A549 (cell line): Measurements from ENCODE around the gene RAPSN. TPM values are rescaled to one million over a fixed set of nuclear protein-coding genes. Genes with fewer than 3 reads are reported as not detected.
A peak's percentile ranks its signal among the peaks of the same experiment; 100 is the strongest.

ENCODE experiments used
- ATAC-seq, 2 experiments: fragments of 200-7000 bp in 1 of 2; fragments of >200 bp in 1 of 2; cut with Nextera tagmentation in 1 of 2; cut with Tn5 transposase in 1 of 2; 3 replicates each; pipeline versions ENCODE4 v1.8.0 to v1.9.1; 2018 to 2020; ENCODE audit warnings: mild to moderate bottlenecking in 1 of 2, moderate library complexity in 1 of 2
- CTCF ChIA-PET: fragments of 300-600 bp; sonication (Branson Sonifier 250); formaldehyde crosslinking; extraction: SDS; loops from one replicate; lab custom pipeline; 2021; ENCODE audit warnings: antibody characterized with exemption, inconsistent platforms; lab: Yijun Ruan, JAX
- POLR2A ChIA-PET: fragments of 350-600 bp; formaldehyde crosslinking; extraction: SDS; loops from one replicate; lab custom pipeline; 2021; ENCODE audit warnings: antibody characterized with exemption, inconsistent platforms; lab: Yijun Ruan, JAX
- DNase-seq, 2 experiments: peaks; one replicate each; pipeline versions ENCODE4 v3.0.0 to v3.0.0-alpha.2; 2011 to 2016; ENCODE audit warnings: low read depth in 1 of 2, low spot score in 1 of 2
- FAIRE-seq: peaks from 2 replicates; lab custom pipeline; 2011; peaks lifted over from hg19 to GRCh38; lab: Jason Lieb, UNC
- H3K27ac ChIP-seq, 2 experiments: fragments of >200 bp; sonication (Bioruptor Twin); formaldehyde crosslinking; 3 replicates each; pipeline ENCODE4 v1.5.1; 2016 to 2017
- H3K4me1 ChIP-seq: fragments of >200 bp; sonication (Bioruptor Twin); formaldehyde crosslinking; 3 replicates; pipeline ENCODE4 v1.6.1; 2016
- H3K4me2 ChIP-seq: fragments of >200 bp; sonication (Bioruptor Twin); formaldehyde crosslinking; 3 replicates; pipeline ENCODE4 v1.6.1; 2016
- H3K4me3 ChIP-seq: fragments of >200 bp; sonication (Bioruptor Twin); formaldehyde crosslinking; 3 replicates; pipeline ENCODE4 v1.5.1; 2016
- H3K9me3 ChIP-seq: fragments of >200 bp; sonication (Bioruptor Twin); formaldehyde crosslinking; 3 replicates; pipeline ENCODE4 v1.6.1; 2016
- ATOH8 ChIP-seq: fragments of 250-450 bp; sonication (Bioruptor Pico); IDR thresholded peaks from 2 replicates; pipeline ENCODE4 v1.5.0; 2020; ENCODE audit warnings: low read depth, mild to moderate bottlenecking, moderate library complexity
- BCL3 ChIP-seq: fragments of >200 bp; sonication (Bioruptor Twin); formaldehyde crosslinking; IDR thresholded peaks from 3 replicates; pipeline ENCODE4 v1.6.1; 2016
- BHLHE40 ChIP-seq: IDR thresholded peaks from 2 replicates; pipeline ENCODE4 v1.6.1; 2012; ENCODE audit warnings: low read depth, low read length, inconsistent platforms
- CBX2 ChIP-seq: fragments of 200-600 bp; sonication (generic); IDR thresholded peaks from 2 replicates; pipeline ENCODE4 v1.6.1; 2016; ENCODE audit warnings: low read depth, mild to moderate bottlenecking, borderline replicate concordance
- CBX8 ChIP-seq: fragments of 200-600 bp; sonication (generic); IDR thresholded peaks from 2 replicates; pipeline ENCODE4 v1.6.1; 2016
- CHD2 ChIP-seq: fragments of 150-350 bp; IDR thresholded peaks from 2 replicates; pipeline ENCODE4 v1.6.1; 2014; ENCODE audit warnings: low read length; ENCODE audit not compliant: partially characterized antibody
- CTCF ChIP-seq: fragments of >200 bp; sonication (Bioruptor Twin); formaldehyde crosslinking; IDR thresholded peaks from 3 replicates; pipeline ENCODE4 v1.5.1; 2016
- EHF ChIP-seq: fragments of 250-450 bp; sonication (Bioruptor Pico); IDR thresholded peaks from 2 replicates; pipeline ENCODE4 v1.5.0; 2020; ENCODE audit warnings: mild to moderate bottlenecking
- EP300 ChIP-seq, 2 experiments: fragments of >200 bp; sonication (Bioruptor Twin); formaldehyde crosslinking; IDR thresholded peaks; 2 replicates in 1 of 2; 3 replicates in 1 of 2; pipeline ENCODE4 v1.6.1; 2016 to 2017
- FOSB ChIP-seq: fragments of 250-450 bp; sonication (Bioruptor Pico); IDR thresholded peaks from 2 replicates; pipeline ENCODE4 v1.5.0; 2020; ENCODE audit warnings: mild to moderate bottlenecking, moderate library complexity
- GATA3 ChIP-seq: IDR thresholded peaks from 2 replicates; pipeline ENCODE4 v1.6.1; 2012; ENCODE audit warnings: borderline replicate concordance
- HDAC2 ChIP-seq: fragments of 200-600 bp; sonication (generic); IDR thresholded peaks from 2 replicates; pipeline ENCODE4 v1.6.1; 2016
- HEYL ChIP-seq: fragments of 250-450 bp; sonication (Bioruptor Pico); IDR thresholded peaks from 2 replicates; pipeline ENCODE4 v1.8.0; 2021; ENCODE audit warnings: mild to moderate bottlenecking, moderate library complexity
- HOXB5 ChIP-seq: fragments of 250-450 bp; sonication (Bioruptor Pico); IDR thresholded peaks from 2 replicates; pipeline ENCODE4 v1.5.0; 2020; ENCODE audit warnings: mild to moderate bottlenecking, moderate library complexity
- JUNB ChIP-seq: fragments of >200 bp; sonication (Bioruptor Twin); formaldehyde crosslinking; IDR thresholded peaks from 2 replicates; pipeline ENCODE4 v1.6.1; 2016
- KDM5A ChIP-seq: fragments of 200-600 bp; sonication (generic); IDR thresholded peaks from 2 replicates; pipeline ENCODE4 v1.6.1; 2016; ENCODE audit warnings: antibody characterized with exemption, mild to moderate bottlenecking
- MAZ ChIP-seq: fragments of 150-350 bp; IDR thresholded peaks from 2 replicates; pipeline ENCODE4 v1.6.1; 2014; ENCODE audit warnings: antibody characterized with exemption, low read depth, low read length, borderline replicate concordance
- MYC ChIP-seq: IDR thresholded peaks from 2 replicates; pipeline ENCODE4 v1.6.1; 2012; ENCODE audit warnings: mild to moderate bottlenecking, inconsistent platforms, low read length, improper control_type of control experiment, borderline replicate concordance
- NPAS2 ChIP-seq: fragments of 250-450 bp; sonication (Bioruptor Pico); IDR thresholded peaks from 2 replicates; pipeline ENCODE4 v1.8.0; 2022; ENCODE audit warnings: mild to moderate bottlenecking, moderate library complexity, borderline replicate concordance
- PBX3 ChIP-seq: IDR thresholded peaks from 2 replicates; pipeline ENCODE4 v1.6.1; 2012
- POLR2A ChIP-seq: IDR thresholded peaks from 2 replicates; pipeline ENCODE4 v1.6.1; 2012; ENCODE audit warnings: mild to moderate bottlenecking, low read length
- RAD21 ChIP-seq, 2 experiments: fragments of >200 bp in 1 of 2; sonication (Bioruptor Twin) in 1 of 2; formaldehyde crosslinking in 1 of 2; IDR thresholded peaks in 1 of 2; conservative IDR thresholded peaks in 1 of 2; 2 replicates in 1 of 2; 3 replicates in 1 of 2; pipeline ENCODE4 v1.6.1; 2012 to 2018; ENCODE audit warnings: inconsistent platforms in 1 of 2
- RARB ChIP-seq: fragments of 250-450 bp; sonication (Bioruptor Pico); IDR thresholded peaks from 2 replicates; pipeline ENCODE4 v1.8.0; 2021; ENCODE audit warnings: mild to moderate bottlenecking, moderate library complexity
- RCOR1 ChIP-seq: fragments of 150-350 bp; IDR thresholded peaks from 2 replicates; pipeline ENCODE4 v1.6.1; 2014; ENCODE audit warnings: antibody characterized with exemption, low read length, low read depth
- RFX5 ChIP-seq: fragments of 450-650 bp; IDR thresholded peaks from 2 replicates; pipeline ENCODE4 v1.7.1; 2014; ENCODE audit warnings: antibody characterized with exemption, mild to moderate bottlenecking, moderate library complexity
- RNF2 ChIP-seq: fragments of 200-600 bp; sonication (generic); IDR thresholded peaks from 2 replicates; pipeline ENCODE4 v1.6.1; 2016; ENCODE audit warnings: low read depth, mild to moderate bottlenecking, antibody characterized with exemption, moderate library complexity, borderline replicate concordance
- TFCP2L1 ChIP-seq: fragments of 250-450 bp; sonication (Bioruptor Pico); IDR thresholded peaks from 2 replicates; pipeline ENCODE4 v1.5.0; 2021; ENCODE audit warnings: mild to moderate bottlenecking
- USF2 ChIP-seq: fragments of 450-650 bp; IDR thresholded peaks from 2 replicates; pipeline ENCODE4 v1.6.1; 2014; ENCODE audit warnings: antibody characterized with exemption
- ZC3H11A ChIP-seq: fragments of 450-650 bp; IDR thresholded peaks from 2 replicates; pipeline ENCODE4 v1.6.1; 2014; ENCODE audit warnings: antibody characterized with exemption, mild to moderate bottlenecking
- ZNF302 ChIP-seq: fragments of 250-450 bp; sonication (Bioruptor Pico); IDR thresholded peaks from 2 replicates; pipeline ENCODE4 v1.9.0; 2021; ENCODE audit warnings: inconsistent platforms, mild to moderate bottlenecking, moderate library complexity
- ZSCAN20 ChIP-seq: fragments of 250-450 bp; sonication (Bioruptor Pico); IDR thresholded peaks from 2 replicates; pipeline ENCODE4 v1.8.0; 2022; ENCODE audit warnings: mild to moderate bottlenecking, moderate library complexity
- WGBS: methylation state at CpG from one replicate; pipeline ENCODE4 v1.1.6; 2017; ENCODE audit errors: missing lambda C conversion rate; 5-methylcytosine and 5-hydroxymethylcytosine counted together
- polyA plus RNA-seq, 4 experiments: library from polyadenylated mRNA; depleted of rRNA in 3 of 4; stranded (reverse); fragments of >200 nt; fragmentation: RNase III in 1 of 4; extraction: RNeasy Plus Mini Kit Qiagen cat#74134 plus additional on column Dnase treatment in 1 of 4; gene quantifications; 2 replicates in 3 of 4; 3 replicates in 1 of 4; pipeline ENCODE4 v1.2.3, GENCODE V29; 2011 to 2017
- TF ChIP-seq, protein P1 (sequence below): IDR thresholded peaks from 2 replicates; pipeline ENCODE4 v1.6.1; 2012
- TF ChIP-seq, protein P2 (sequence below): fragments of >200 bp; sonication (Bioruptor Twin); formaldehyde crosslinking; IDR thresholded peaks from 2 replicates; pipeline ENCODE4 v1.6.1; 2016

Gene RAPSN
- polyA plus RNA-seq, 2 of the 4 experiments (the other 2 are of a cell fraction) = 0.12 to 0.17 TPM

DNA sequence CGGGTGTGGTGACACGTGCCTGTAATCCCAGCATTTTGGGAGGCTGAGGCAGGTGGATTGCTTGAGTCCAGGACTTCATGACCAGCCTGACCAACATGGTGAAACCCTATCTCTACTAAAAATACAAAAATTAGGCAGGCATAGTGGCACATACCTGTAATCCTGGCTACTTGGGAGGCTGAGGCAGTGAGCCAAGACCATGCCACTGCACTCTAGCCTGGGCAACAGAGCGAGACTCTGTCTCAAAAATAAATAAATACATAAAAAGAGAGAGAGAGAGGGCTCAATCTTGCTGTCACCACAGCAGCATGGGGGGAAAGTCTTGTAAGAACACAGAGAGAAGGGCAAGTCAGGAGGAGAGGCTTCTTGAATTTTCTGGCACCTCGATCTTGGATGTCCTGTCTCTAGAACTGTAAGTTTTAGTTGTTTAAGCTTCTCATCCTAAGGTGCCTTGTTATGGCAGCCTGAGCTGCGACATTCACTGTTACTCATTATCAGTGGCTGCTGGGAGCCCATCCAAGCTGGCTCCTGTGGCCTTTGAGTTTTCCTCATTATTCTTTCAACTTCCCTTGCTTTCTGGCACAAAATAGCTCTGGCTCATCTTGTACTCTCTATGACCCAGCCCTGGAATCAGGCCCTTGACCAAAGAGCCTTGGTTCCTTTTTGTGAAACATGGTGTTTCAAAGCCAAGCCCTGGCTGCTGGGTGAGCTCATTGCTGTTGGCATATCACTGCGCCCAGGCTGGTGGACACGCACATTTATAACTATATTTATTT lies 14.7 kb downstream of the RAPSN start:
- Histone ChIP-seq H3K9me3 (no peaks in the 10 kb centered on the region; the same call in 2 of the 3 replicates), H3K4me1 (no peaks in the 10 kb centered on the region), H3K4me3 (no peak overlapping the region), H3K4me2 (no peak overlapping the region), H3K27ac (no peak overlapping the region)
- ChIA-PET POLR2A (no interaction called here), CTCF (interaction anchor here (0.8 to 1.4 kb wide), 5 partner anchors 19 to 131 kb away, joined by 3 to 4 read pairs (median 3); partner anchors contain the start of gene PTPMT1)
- ATAC-seq (no peak), DNase-seq (no peak), FAIRE-seq (no peak)
- TF ChIP-seq EP300 (IDR thresholded peaks at IDR 0.05) (no peak), BHLHE40 (no peak), RCOR1 (no peak), CBX8 (no peak), MYC (no peak), CTCF (no peak), HDAC2 (no peak), PBX3 (no peak), CBX2 (no peak), USF2 (no peak), NPAS2 (CRISPR knock-in tag) (no peak), CHD2 (no peak), POLR2A (no peak), BCL3 (no peak), ZNF302 (no peak), RARB (no peak), ZSCAN20 (CRISPR knock-in tag) (no peak), FOSB (no peak), HEYL (CRISPR knock-in tag) (no peak)
- TF ChIP-seq, protein P1, sequence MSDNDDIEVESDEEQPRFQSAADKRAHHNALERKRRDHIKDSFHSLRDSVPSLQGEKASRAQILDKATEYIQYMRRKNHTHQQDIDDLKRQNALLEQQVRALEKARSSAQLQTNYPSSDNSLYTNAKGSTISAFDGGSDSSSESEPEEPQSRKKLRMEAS = no peak
- 76% methylated on average over 7 of the region's 7 CpGs for WGBS

DNA sequence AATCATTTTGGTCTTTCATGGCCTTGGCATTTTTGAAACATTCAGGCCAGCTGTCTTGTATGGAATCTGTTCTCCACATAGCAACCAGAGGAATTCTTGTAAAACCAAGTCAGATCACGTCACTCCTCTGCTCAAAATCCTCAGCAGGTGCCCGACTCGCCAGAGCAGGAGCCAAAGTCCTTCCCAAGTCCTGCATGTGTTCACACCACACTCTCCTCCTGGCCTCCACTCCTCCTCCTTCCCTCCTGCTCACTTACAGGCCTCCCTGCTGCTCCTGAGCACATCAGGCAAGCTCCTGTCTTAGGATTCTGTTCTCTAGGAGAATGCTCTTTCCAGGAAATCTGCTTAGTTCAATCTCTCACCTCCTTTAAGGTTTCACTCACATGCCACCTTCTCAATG lies 15.8 kb downstream of the RAPSN start:
- FAIRE-seq (no peak), ATAC-seq (no peak), DNase-seq (peak in 1 of 2 experiments; percentile 37)
- 61% methylated on average over 3 of the region's 3 CpGs for WGBS
- POLR2A ChIA-PET = no interaction called here
- H3K4me1 ChIP-seq = no peaks in the 10 kb centered on the region
- no peak overlapping the region for H3K4me3 ChIP-seq
- no peak overlapping the region for H3K27ac ChIP-seq
- H3K9me3 ChIP-seq = no peaks in the 10 kb centered on the region; the same call in 2 of the 3 replicates
- no peak overlapping the region for H3K4me2 ChIP-seq
- CTCF ChIA-PET = no interaction called here
- TF ChIP-seq TFCP2L1 (CRISPR knock-in tag) = no peak
- TF ChIP-seq, protein P2, sequence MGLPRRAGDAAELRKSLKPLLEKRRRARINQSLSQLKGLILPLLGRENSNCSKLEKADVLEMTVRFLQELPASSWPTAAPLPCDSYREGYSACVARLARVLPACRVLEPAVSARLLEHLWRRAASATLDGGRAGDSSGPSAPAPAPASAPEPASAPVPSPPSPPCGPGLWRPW = no peak
- TF ChIP-seq RNF2 = no peak
- no peak for TF ChIP-seq MAZ
- TF ChIP-seq ZC3H11A = no peak
- no peak for TF ChIP-seq RCOR1
- TF ChIP-seq RAD21 (conservative IDR thresholded peaks at IDR 0.05 in 1 of 2, IDR thresholded peaks at IDR 0.05 in 1 of 2) = no peak
- no peak for TF ChIP-seq BHLHE40
- TF ChIP-seq RFX5 = no peak
- no peak for TF ChIP-seq MYC
- no peak for TF ChIP-seq GATA3
- no peak for TF ChIP-seq EHF (CRISPR knock-in tag)
- no peak for TF ChIP-seq ATOH8 (CRISPR knock-in tag)
- TF ChIP-seq KDM5A = no peak
- TF ChIP-seq JUNB = no peak
- no peak for TF ChIP-seq HOXB5 (CRISPR knock-in tag)
- no peak for TF ChIP-seq PBX3
